ENCODE data around the gene SLC39A9. TPM values are rescaled to one million over a fixed set of nuclear protein-coding genes. Genes with fewer than 3 reads are reported as not detected.
A peak's percentile ranks its signal among the peaks of the same experiment; 100 is the strongest.

SLC39A9 gene
- total RNA-seq, 1 donor from 2014 or later = 60.9 TPM

GRCh38 chr14:69460093-69460701 lies 61.7 kb downstream of the SLC39A9 start:
- no peaks in the 10 kb centered on the region for H3K27me3 Mint-ChIP-seq
- H3K4me3 Mint-ChIP-seq = no peak overlapping the region
- TF ChIP-seq CTCF (conservative IDR thresholded peaks at IDR 0.05) = peak; percentile 89
- H3K27ac Mint-ChIP-seq = no peak overlapping the region
- no peaks in the 10 kb centered on the region for H3K4me1 Mint-ChIP-seq (ENCODE audit: unreplicated experiment)
- no peaks in the 10 kb centered on the region for H3K9me3 Mint-ChIP-seq
- H3K36me3 Mint-ChIP-seq = peaks cover 14% of the 10 kb centered on the region
- DNase-seq (ENCODE audit: extremely low spot score, unreplicated experiment) = no peak

- H3K4me1 Mint-ChIP-seq (ENCODE audit: unreplicated experiment) = no peaks in the 10 kb centered on the region
- H3K27ac Mint-ChIP-seq = no peak overlapping the region
- no peaks in the 10 kb centered on the region for H3K27me3 Mint-ChIP-seq
- no peak for DNase-seq (ENCODE audit: extremely low spot score, unreplicated experiment)
- no peak for TF ChIP-seq CTCF (conservative IDR thresholded peaks at IDR 0.05)
- no peak overlapping the region for H3K4me3 Mint-ChIP-seq
- no peaks in the 10 kb centered on the region for H3K9me3 Mint-ChIP-seq
- no peaks in the 10 kb centered on the region for H3K36me3 Mint-ChIP-seq
Measured at GRCh38 chr14:69464379-69464778, 65.9 kb downstream of the SLC39A9 start.

GRCh38 chr14:69464829-69465228 lies 66.3 kb downstream of the SLC39A9 start:
- H3K27ac Mint-ChIP-seq = no peak overlapping the region
- H3K4me3 Mint-ChIP-seq = no peak overlapping the region
- no peak for TF ChIP-seq CTCF (conservative IDR thresholded peaks at IDR 0.05)
- no peak for DNase-seq (ENCODE audit: extremely low spot score, unreplicated experiment)
- no peaks in the 10 kb centered on the region for H3K27me3 Mint-ChIP-seq
- no peaks in the 10 kb centered on the region for H3K9me3 Mint-ChIP-seq
- no peaks in the 10 kb centered on the region for H3K4me1 Mint-ChIP-seq (ENCODE audit: unreplicated experiment)
- no peaks in the 10 kb centered on the region for H3K36me3 Mint-ChIP-seq

- Mint-ChIP-seq H3K27me3 (no peaks in the 10 kb centered on the region), H3K4me3 (no peak overlapping the region), H3K4me1 (ENCODE audit: unreplicated experiment) (no peaks in the 10 kb centered on the region), H3K36me3 (no peaks in the 10 kb centered on the region), H3K9me3 (no peaks in the 10 kb centered on the region), H3K27ac (no peak overlapping the region)
- no peak for TF ChIP-seq CTCF (conservative IDR thresholded peaks at IDR 0.05)
- no peak for DNase-seq (ENCODE audit: extremely low spot score, unreplicated experiment)
Measured at GRCh38 chr14:69468949-69469348, 70.5 kb downstream of the SLC39A9 start.

GRCh38 chr14:69471436-69471835 lies 72.9 kb downstream of the SLC39A9 start:
- no peak overlapping the region for H3K4me3 Mint-ChIP-seq
- H3K4me1 Mint-ChIP-seq (ENCODE audit: unreplicated experiment) = no peaks in the 10 kb centered on the region
- H3K36me3 Mint-ChIP-seq = no peaks in the 10 kb centered on the region
- H3K27me3 Mint-ChIP-seq = no peaks in the 10 kb centered on the region
- no peak for DNase-seq (ENCODE audit: extremely low spot score, unreplicated experiment)
- no peaks in the 10 kb centered on the region for H3K9me3 Mint-ChIP-seq
- no peak overlapping the region for H3K27ac Mint-ChIP-seq
- TF ChIP-seq CTCF (conservative IDR thresholded peaks at IDR 0.05) = no peak

DNA sequence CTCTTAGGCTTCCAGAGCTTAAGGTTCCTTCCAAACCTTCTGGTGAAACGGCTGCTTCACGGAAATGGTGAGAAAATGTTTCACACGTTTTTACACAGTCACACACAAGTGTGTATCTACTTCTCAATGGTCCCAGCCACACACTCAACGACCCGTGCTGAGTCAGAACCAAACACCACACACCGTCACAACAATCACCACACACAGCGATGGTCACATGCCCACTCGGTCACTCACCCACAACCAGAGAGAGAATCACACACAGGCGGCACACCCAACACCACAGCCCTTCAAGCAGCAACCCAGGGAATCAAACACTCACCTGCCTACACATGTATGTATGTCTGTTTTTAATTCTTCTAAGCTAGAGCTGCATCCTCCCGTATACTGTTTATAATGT lies 73.4 kb downstream of the SLC39A9 start:
- no peaks in the 10 kb centered on the region for H3K9me3 Mint-ChIP-seq

More for the DNA sequence above, 73.4 kb downstream of the SLC39A9 start:
- TF ChIP-seq CTCF (conservative IDR thresholded peaks at IDR 0.05) = no peak
- H3K4me3 Mint-ChIP-seq = no peak overlapping the region
- no peaks in the 10 kb centered on the region for H3K27me3 Mint-ChIP-seq
- no peaks in the 10 kb centered on the region for H3K4me1 Mint-ChIP-seq (ENCODE audit: unreplicated experiment)
- DNase-seq (ENCODE audit: extremely low spot score, unreplicated experiment) = no peak
- no peak overlapping the region for H3K27ac Mint-ChIP-seq
- H3K36me3 Mint-ChIP-seq = no peaks in the 10 kb centered on the region

Data from type B pancreatic cell (in vitro differentiated cells).